ENCODE data around the gene CXCL3. TPM values are rescaled to one million over a fixed set of nuclear protein-coding genes. Genes with fewer than 3 reads are reported as not detected.

The CXCL3 gene
- total RNA-seq, 2 donors from 2014 or later: 1.4 to 4.8 TPM

DNA sequence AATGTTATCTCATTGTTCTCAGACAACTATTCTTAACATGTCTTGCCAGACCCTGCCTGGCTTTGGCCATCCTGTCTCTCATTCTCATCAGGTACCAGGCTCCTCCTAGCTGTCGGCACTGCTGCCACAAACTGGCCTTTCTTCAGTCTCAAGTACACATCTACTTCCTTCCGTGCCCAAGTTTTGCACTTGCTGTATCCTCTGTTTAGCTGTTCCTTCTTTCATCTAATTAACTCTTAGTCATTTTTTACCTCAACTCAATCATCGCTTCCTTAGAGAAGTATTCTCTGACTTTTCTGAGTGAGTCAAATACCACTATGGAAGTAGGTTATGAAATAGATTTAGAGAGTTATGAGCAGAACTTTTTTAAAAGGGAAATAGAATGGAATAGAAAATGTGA lies 19.7 kb downstream of the CXCL3 start:
- Histone ChIP-seq H3K4me1 (replicated peaks) (no peaks in the 10 kb centered on the region), H3K27ac (no peak overlapping the region), H3K27me3 (replicated peaks; ENCODE audit: insufficient read depth) (no peaks in the 10 kb centered on the region), H3K4me3 (no peak overlapping the region), H3K9me3 (no peaks in the 10 kb centered on the region), H3K36me3 (no peaks in the 10 kb centered on the region)
- WGBS: 58% methylated on average over 3 of the region's 3 CpGs
- no peak for DNase-seq (ENCODE audit: low spot score)
- TF ChIP-seq POLR2A (IDR thresholded peaks at IDR 0.05) (no peak), POLR2AphosphoS5 (IDR thresholded peaks at IDR 0.05) (no peak)
- TF ChIP-seq, protein P1, sequence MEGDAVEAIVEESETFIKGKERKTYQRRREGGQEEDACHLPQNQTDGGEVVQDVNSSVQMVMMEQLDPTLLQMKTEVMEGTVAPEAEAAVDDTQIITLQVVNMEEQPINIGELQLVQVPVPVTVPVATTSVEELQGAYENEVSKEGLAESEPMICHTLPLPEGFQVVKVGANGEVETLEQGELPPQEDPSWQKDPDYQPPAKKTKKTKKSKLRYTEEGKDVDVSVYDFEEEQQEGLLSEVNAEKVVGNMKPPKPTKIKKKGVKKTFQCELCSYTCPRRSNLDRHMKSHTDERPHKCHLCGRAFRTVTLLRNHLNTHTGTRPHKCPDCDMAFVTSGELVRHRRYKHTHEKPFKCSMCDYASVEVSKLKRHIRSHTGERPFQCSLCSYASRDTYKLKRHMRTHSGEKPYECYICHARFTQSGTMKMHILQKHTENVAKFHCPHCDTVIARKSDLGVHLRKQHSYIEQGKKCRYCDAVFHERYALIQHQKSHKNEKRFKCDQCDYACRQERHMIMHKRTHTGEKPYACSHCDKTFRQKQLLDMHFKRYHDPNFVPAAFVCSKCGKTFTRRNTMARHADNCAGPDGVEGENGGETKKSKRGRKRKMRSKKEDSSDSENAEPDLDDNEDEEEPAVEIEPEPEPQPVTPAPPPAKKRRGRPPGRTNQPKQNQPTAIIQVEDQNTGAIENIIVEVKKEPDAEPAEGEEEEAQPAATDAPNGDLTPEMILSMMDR (IDR thresholded peaks at IDR 0.05): no peak
- intact Hi-C loops (cut with DNase I): no loop called here

DNA sequence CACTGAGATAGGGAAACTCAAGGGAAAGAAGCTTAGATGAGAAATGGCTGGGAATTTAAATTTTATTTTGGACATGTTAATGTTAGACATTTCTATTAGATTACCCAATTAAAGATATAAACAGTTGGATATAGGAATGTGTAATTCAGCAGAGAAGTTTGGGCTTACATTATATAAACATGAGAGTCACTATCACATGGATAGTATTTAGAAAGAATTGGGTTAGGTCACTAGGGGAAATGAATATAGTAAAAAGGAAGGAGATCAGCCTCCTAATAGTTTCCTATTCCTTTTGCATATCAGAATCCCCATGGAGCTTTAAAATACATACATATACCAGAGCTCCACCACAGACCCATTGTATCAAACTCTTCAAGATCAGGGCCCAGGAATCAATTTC lies 20.4 kb downstream of the CXCL3 start:
- no peaks in the 10 kb centered on the region for H3K9me3 ChIP-seq

DNA sequence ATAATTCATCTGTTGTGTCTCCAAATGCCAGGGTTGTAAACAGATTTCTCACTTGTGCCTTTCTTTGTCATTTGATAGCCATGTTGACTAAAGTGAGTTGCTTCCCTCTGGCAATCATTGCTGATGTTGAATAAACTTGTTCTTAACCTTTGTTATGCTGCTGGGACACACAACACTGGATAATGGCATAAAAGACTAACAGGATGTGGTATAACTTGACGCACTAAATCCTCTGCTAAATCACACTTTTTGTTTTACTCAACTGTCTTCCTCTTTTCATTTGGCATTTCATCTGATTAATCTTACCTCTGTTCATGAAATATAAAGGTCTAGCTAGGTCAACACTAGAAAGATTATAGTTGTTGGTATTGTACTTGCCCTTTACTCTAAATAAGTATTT lies 22.4 kb downstream of the CXCL3 start:
- TF ChIP-seq, protein P1 (IDR thresholded peaks at IDR 0.05): no peak
- Histone ChIP-seq H3K36me3 (no peaks in the 10 kb centered on the region), H3K4me1 (replicated peaks) (no peaks in the 10 kb centered on the region), H3K4me3 (no peak overlapping the region), H3K9me3 (no peaks in the 10 kb centered on the region), H3K27ac (no peak overlapping the region), H3K27me3 (replicated peaks; ENCODE audit: insufficient read depth) (no peaks in the 10 kb centered on the region)
- DNase-seq (ENCODE audit: low spot score): no peak
- 37% methylated on average over 1 of the region's 1 CpG for WGBS
- intact Hi-C loops (cut with DNase I): no loop called here

More for the DNA sequence above, 20.4 kb downstream of the CXCL3 start:
- intact Hi-C loops (cut with DNase I): no loop called here
- Histone ChIP-seq H3K36me3 (no peaks in the 10 kb centered on the region), H3K27ac (no peak overlapping the region), H3K4me1 (replicated peaks) (no peaks in the 10 kb centered on the region), H3K27me3 (replicated peaks; ENCODE audit: insufficient read depth) (no peaks in the 10 kb centered on the region), H3K4me3 (no peak overlapping the region)
- no peak for DNase-seq (ENCODE audit: low spot score)
- no peak for TF ChIP-seq POLR2AphosphoS5 (IDR thresholded peaks at IDR 0.05)
- no peak for TF ChIP-seq POLR2A (IDR thresholded peaks at IDR 0.05)
- TF ChIP-seq, protein P1 (IDR thresholded peaks at IDR 0.05): no peak

DNA sequence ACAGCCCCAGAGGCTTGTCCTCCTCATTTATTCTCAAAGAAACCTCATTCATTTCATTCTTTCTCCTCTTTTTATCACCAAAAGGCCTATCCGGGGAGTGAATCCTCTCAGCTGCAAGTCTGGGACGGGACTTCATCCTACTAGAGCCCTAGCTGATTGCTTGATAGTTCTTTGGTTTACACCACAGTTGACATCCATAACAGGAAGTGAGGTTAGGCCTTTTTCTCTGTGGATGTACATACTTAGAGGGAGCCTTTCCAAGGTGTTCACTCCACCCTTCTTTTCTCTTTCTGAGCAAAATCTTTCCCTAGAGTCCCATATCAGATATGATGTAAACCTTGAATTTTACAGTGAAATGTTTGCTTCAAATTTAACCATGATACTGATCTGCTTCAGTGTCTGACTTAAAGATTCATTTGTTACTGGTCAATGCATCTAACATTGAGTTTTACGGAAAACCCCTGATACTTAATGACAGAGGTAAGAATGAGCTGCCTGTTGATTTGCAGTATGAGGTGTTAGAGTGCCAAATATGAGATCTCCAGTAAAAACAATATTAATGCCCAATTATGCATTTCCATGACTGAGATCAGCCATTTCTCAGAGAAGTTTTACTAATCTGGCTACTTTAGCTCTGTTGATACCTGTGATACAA lies 23.2 kb downstream of the CXCL3 start:
- no peak overlapping the region for H3K27ac ChIP-seq
- no peaks in the 10 kb centered on the region for H3K4me1 ChIP-seq (replicated peaks)
- TF ChIP-seq, protein P1 (IDR thresholded peaks at IDR 0.05): no peak
- no peak for TF ChIP-seq POLR2AphosphoS5 (IDR thresholded peaks at IDR 0.05)
- TF ChIP-seq POLR2A (IDR thresholded peaks at IDR 0.05): no peak
- no peaks in the 10 kb centered on the region for H3K27me3 ChIP-seq (replicated peaks; ENCODE audit: insufficient read depth)
- no peak for DNase-seq (ENCODE audit: low spot score)
- no peak overlapping the region for H3K4me3 ChIP-seq
- WGBS: 91% methylated on average over 3 of the region's 3 CpGs
- intact Hi-C loops (cut with DNase I): no loop called here
- H3K9me3 ChIP-seq: no peaks in the 10 kb centered on the region
- no peaks in the 10 kb centered on the region for H3K36me3 ChIP-seq

DNA sequence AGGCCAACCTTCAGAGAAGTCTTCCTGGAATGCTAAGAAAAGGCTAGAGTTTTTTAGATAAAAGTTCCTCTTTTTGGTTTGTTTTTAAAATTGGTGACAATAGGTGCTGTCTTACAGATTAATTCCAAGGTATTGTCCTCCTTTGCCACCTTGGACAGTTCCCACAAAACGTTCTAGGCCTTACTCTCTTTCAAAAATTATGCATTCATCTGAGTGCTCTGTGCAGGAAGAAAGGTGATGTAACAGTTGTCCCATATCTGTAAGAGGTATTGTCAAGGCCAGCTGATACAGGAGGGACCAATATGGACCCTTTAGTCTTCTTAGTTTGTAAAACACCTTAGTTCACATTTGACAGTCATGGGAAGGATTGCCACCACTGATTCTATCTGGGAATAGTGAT lies 24.2 kb downstream of the CXCL3 start:
- TF ChIP-seq, protein P1 (IDR thresholded peaks at IDR 0.05): no peak
- TF ChIP-seq POLR2AphosphoS5 (IDR thresholded peaks at IDR 0.05) (no peak), POLR2A (IDR thresholded peaks at IDR 0.05) (no peak)
- Histone ChIP-seq H3K27ac (no peak overlapping the region), H3K36me3 (no peaks in the 10 kb centered on the region), H3K9me3 (no peaks in the 10 kb centered on the region), H3K4me3 (no peak overlapping the region), H3K4me1 (replicated peaks) (no peaks in the 10 kb centered on the region), H3K27me3 (replicated peaks; ENCODE audit: insufficient read depth) (no peaks in the 10 kb centered on the region)
- DNase-seq (ENCODE audit: low spot score): no peak
- intact Hi-C loops (cut with DNase I): no loop called here
- WGBS: 4% methylated on average over 1 of the region's 1 CpG
